Liver (tissue), 9 donors: ENCODE data around the gene ERMP1. TPM values are rescaled to one million over a fixed set of nuclear protein-coding genes. Genes with fewer than 3 reads are reported as not detected.

Source experiments
- DNase-seq: peaks from one replicate; pipeline ENCODE4 v3.0.0-alpha.2; 2017; ENCODE audit warnings: low spot score
- H3K27ac ChIP-seq, 2 donors: one replicate each; pipeline ENCODE4 v1.7.0; 2013; ENCODE audit warnings: inconsistent platforms in 2 of 2, low read length in 2 of 2, control low read depth in 1 of 2, low read depth in 1 of 2, mild to moderate bottlenecking in 1 of 2
- H3K27me3 ChIP-seq, 4 donors: one replicate each; pipeline versions ENCODE4 v1.6.1 to v1.7.0; 2013; ENCODE audit warnings: low read length in 3 of 4, inconsistent platforms in 1 of 4, mild to moderate bottlenecking in 1 of 4, moderate library complexity in 1 of 4; ENCODE audit not compliant: control insufficient read depth in 4 of 4, insufficient read depth in 4 of 4
- H3K36me3 ChIP-seq, 4 donors: one replicate each; pipeline versions ENCODE4 v1.6.1 to v1.7.0; 2013; ENCODE audit warnings: low read length in 3 of 4, mild to moderate bottlenecking in 3 of 4, low read depth in 1 of 4, moderate library complexity in 1 of 4; ENCODE audit not compliant: control insufficient read depth in 4 of 4, insufficient read depth in 3 of 4
- H3K4me1 ChIP-seq, 4 donors: one replicate each; pipeline versions ENCODE4 v1.6.1 to v1.7.0; 2013; ENCODE audit warnings: low read length in 3 of 4, mild to moderate bottlenecking in 3 of 4, moderate library complexity in 1 of 4; ENCODE audit not compliant: control insufficient read depth in 4 of 4, insufficient read depth in 4 of 4
- H3K4me3 ChIP-seq, 3 donors: one replicate each; pipeline versions ENCODE4 v1.6.1 to v1.7.0; 2013; ENCODE audit warnings: low read length in 3 of 3, control low read depth in 1 of 3, low read depth in 1 of 3, mild to moderate bottlenecking in 1 of 3
- H3K9ac ChIP-seq, 2 donors: one replicate each; pipeline ENCODE4 v1.7.0; 2013; ENCODE audit warnings: low read length in 2 of 2, mild to moderate bottlenecking in 2 of 2, moderate library complexity in 2 of 2, control low read depth in 1 of 2, low read depth in 1 of 2
- H3K9me3 ChIP-seq, 4 donors: one replicate each; pipeline versions ENCODE4 v1.6.1 to v1.7.0; 2013; ENCODE audit warnings: low read length in 3 of 4; ENCODE audit not compliant: control insufficient read depth in 4 of 4
- ATF3 ChIP-seq: IDR thresholded peaks from 2 replicates; pipeline ENCODE4 v1.6.1; 2016; ENCODE audit warnings: antibody characterized with exemption
- CTCF ChIP-seq: fragments of 150-350 bp; IDR thresholded peaks from 2 replicates; pipeline ENCODE4 v1.5.1; 2017; ENCODE audit warnings: improper control_type of control experiment, low read depth, low read length; ENCODE audit not compliant: missing input control
- EGR1 ChIP-seq, 2 donors: IDR thresholded peaks; 2 replicates each; pipeline ENCODE4 v1.6.1; 2016 to 2018; ENCODE audit warnings: antibody characterized with exemption in 2 of 2, low read depth in 2 of 2
- FOXA1 ChIP-seq: IDR thresholded peaks from 2 replicates; pipeline ENCODE4 v1.6.1; 2016; ENCODE audit warnings: antibody characterized with exemption
- FOXA2 ChIP-seq: IDR thresholded peaks from 2 replicates; pipeline ENCODE4 v1.6.1; 2016; ENCODE audit warnings: antibody characterized with exemption
- GABPA ChIP-seq, 2 donors: IDR thresholded peaks in 1 of 2; conservative IDR thresholded peaks in 1 of 2; 2 replicates each; pipeline ENCODE4 v1.6.1; 2016; ENCODE audit warnings: antibody characterized with exemption in 2 of 2, mild to moderate bottlenecking in 1 of 2, moderate library complexity in 1 of 2
- HNF4A ChIP-seq, 2 donors: conservative IDR thresholded peaks; 2 replicates each; pipeline ENCODE4 v1.6.1; 2016; ENCODE audit warnings: antibody characterized with exemption in 2 of 2, mild to moderate bottlenecking in 2 of 2
- HNF4G ChIP-seq: IDR thresholded peaks from 2 replicates; pipeline ENCODE4 v1.6.1; 2016; ENCODE audit warnings: antibody characterized with exemption
- JUND ChIP-seq, 2 donors: IDR thresholded peaks; 2 replicates each; pipeline ENCODE4 v1.6.1; 2016; ENCODE audit warnings: antibody characterized with exemption in 2 of 2
- MAX ChIP-seq: IDR thresholded peaks from 2 replicates; pipeline ENCODE4 v1.6.1; 2016; ENCODE audit warnings: antibody characterized with exemption
- NR2F2 ChIP-seq: IDR thresholded peaks from 2 replicates; pipeline ENCODE4 v1.6.1; 2016; ENCODE audit warnings: antibody characterized with exemption
- RAD21 ChIP-seq, 2 donors: IDR thresholded peaks; 2 replicates each; pipeline ENCODE4 v1.6.1; 2016; ENCODE audit warnings: antibody characterized with exemption in 2 of 2, mild to moderate bottlenecking in 2 of 2
- REST ChIP-seq: IDR thresholded peaks from 2 replicates; pipeline ENCODE4 v1.6.1; 2016; ENCODE audit warnings: antibody characterized with exemption, mild to moderate bottlenecking
- RXRA ChIP-seq, 2 donors: IDR thresholded peaks; 2 replicates each; pipeline ENCODE4 v1.6.1; 2017 to 2018; ENCODE audit warnings: antibody characterized with exemption in 2 of 2, mild to moderate bottlenecking in 1 of 2
- SP1 ChIP-seq: IDR thresholded peaks from 2 replicates; pipeline ENCODE4 v1.6.1; 2018; ENCODE audit warnings: antibody characterized with exemption, mild to moderate bottlenecking
- TAF1 ChIP-seq: conservative IDR thresholded peaks from 2 replicates; pipeline ENCODE4 v1.6.1; 2016; ENCODE audit warnings: antibody characterized with exemption, mild to moderate bottlenecking
- YY1 ChIP-seq: IDR thresholded peaks from 2 replicates; pipeline ENCODE4 v1.6.1; 2016; ENCODE audit warnings: antibody characterized with exemption, mild to moderate bottlenecking
- ZBTB33 ChIP-seq: IDR thresholded peaks from 2 replicates; pipeline ENCODE4 v1.6.1; 2016; ENCODE audit warnings: antibody characterized with exemption
- WGBS: extraction: QIAGEN DNeasy Blood & Tissue Kit; methylation state at CpG from one replicate; pipeline ENCODE4 v1.1.7; 2013; 5-methylcytosine and 5-hydroxymethylcytosine counted together
- polyA plus RNA-seq, 2 donors: library from polyadenylated mRNA; stranded (reverse) in 1 of 2; unstranded in 1 of 2; fragments of 200-250 nt in 1 of 2; fragments of >200 nt in 1 of 2; fragmentation: Nextera tagmentation in 1 of 2; extraction: Ambion mirVana in 1 of 2; gene quantifications; one replicate each; pipeline versions ENCODE4 v1.2.1 to v1.2.3, GENCODE V29; 2013 to 2015
- total RNA-seq, 2 donors: library from RNA; depleted of rRNA; stranded (reverse); fragments of >200 nt; gene quantifications; one replicate each; pipeline ENCODE4 v1.2.3, GENCODE V29; 2014
- donor health status: healthy.
- donor health status: healthy.
- donor health status: healthy.
- donor health status: healthy.
- donor health status: healthy.

ERMP1 gene
- total and polyA plus RNA-seq, 4 donors: 2.7 to 19.5 (median 9.6) TPM

GRCh38 chr9:5866685-5867084 is 33.8 kb upstream of the ERMP1 start:
- peaks cover 2 to 12% (median 9%) of the 10 kb centered on the region in 4 donors for H3K4me1 ChIP-seq
- 92% methylated on average over 3 of the region's 3 CpGs for WGBS
- TF ChIP-seq YY1 (no peak), REST (no peak), MAX (no peak), SP1 (no peak), RAD21 (IDR thresholded peaks at IDR 0.05) (no peak), RXRA (IDR thresholded peaks at IDR 0.05) (no peak), TAF1 (no peak), HNF4A (conservative IDR thresholded peaks at IDR 0.05) (no peak)
- H3K4me3 ChIP-seq: no peak overlapping the region
- H3K27me3 ChIP-seq: no peaks in the 10 kb centered on the region
- H3K9me3 ChIP-seq: no peaks in the 10 kb centered on the region
- peaks cover 0 to 3% (median 0%) of the 10 kb centered on the region in 4 donors for H3K36me3 ChIP-seq
- H3K9ac ChIP-seq: no peak overlapping the region
- H3K27ac ChIP-seq: no peak overlapping the region
- DNase-seq: no peak

GRCh38 chr9:5866272-5866671 is 33.4 kb upstream of the ERMP1 start:
- peaks cover 2 to 12% (median 9%) of the 10 kb centered on the region in 4 donors for H3K4me1 ChIP-seq
- no peak overlapping the region for H3K27ac ChIP-seq
- H3K9ac ChIP-seq: no peak overlapping the region
- H3K27me3 ChIP-seq: no peaks in the 10 kb centered on the region
- peaks cover 0 to 3% (median 0%) of the 10 kb centered on the region in 4 donors for H3K36me3 ChIP-seq
- no peaks in the 10 kb centered on the region for H3K9me3 ChIP-seq
- DNase-seq: no peak
- H3K4me3 ChIP-seq: no peak overlapping the region
- WGBS: 96% methylated on average over 2 of the region's 2 CpGs
- TF ChIP-seq CTCF (no peak), ZBTB33 (no peak), YY1 (no peak), SP1 (no peak), NR2F2 (no peak), REST (no peak), HNF4A (conservative IDR thresholded peaks at IDR 0.05) (no peak), FOXA2 (no peak), ATF3 (no peak), FOXA1 (no peak), RAD21 (IDR thresholded peaks at IDR 0.05) (no peak), TAF1 (no peak), RXRA (IDR thresholded peaks at IDR 0.05) (no peak), MAX (no peak), GABPA (IDR thresholded peaks at IDR 0.05 in 1 of 2, conservative IDR thresholded peaks at IDR 0.05 in 1 of 2) (no peak), HNF4G (no peak), EGR1 (IDR thresholded peaks at IDR 0.05; ENCODE audit: low read depth in 2 of 2) (no peak), JUND (IDR thresholded peaks at IDR 0.05) (no peak)
